Measurements from ENCODE around the gene CNTNAP2. TPM values are rescaled to one million over a fixed set of nuclear protein-coding genes. Genes with fewer than 3 reads are reported as not detected.

The CNTNAP2 gene
- total and polyA plus RNA-seq, 3 experiments from 2014 or later: not detected

DNA sequence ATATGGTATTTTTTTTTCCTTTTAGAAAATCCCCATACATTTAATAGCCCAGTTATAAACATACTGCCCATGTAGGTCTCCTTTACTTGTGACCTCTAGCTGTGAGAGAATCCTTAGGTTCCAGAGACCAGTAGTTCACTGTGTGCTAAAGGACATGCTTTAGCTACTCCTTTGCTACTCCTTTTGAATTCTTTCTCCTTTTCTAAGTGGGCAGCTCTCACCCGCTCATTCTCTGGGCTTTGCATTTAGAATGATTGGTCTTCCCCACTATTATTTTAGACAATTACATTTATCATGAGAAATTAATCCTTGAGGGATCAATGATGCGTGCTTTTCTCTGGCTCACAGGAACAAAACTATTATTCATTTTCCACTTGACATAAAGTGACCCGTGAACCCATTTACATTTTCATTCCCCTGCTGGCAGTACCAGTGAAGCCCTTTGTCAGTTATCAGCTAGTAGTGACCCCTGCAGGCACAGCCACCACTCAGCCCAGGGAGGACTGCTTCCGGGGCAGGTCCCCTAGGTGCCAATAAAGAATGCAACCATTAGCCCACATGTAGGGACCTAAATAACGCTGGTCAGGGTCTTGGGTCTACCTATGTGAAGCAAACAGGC lies 844.3 kb downstream of the CNTNAP2 start:
- Mint-ChIP-seq H3K4me1 (no peaks in the 10 kb centered on the region), H3K27me3 (no peaks in the 10 kb centered on the region), H3K9me3 (peaks cover 9 to 37% (median 14%) of the 10 kb centered on the region in 5 donors), H3K4me3 (no peak overlapping the region), H3K27ac (no peak overlapping the region), H3K36me3 (no peaks in the 10 kb centered on the region)
- POLR2A ChIA-PET: no interaction called here
- Histone ChIP-seq H3K27me3 (ENCODE audit: insufficient read depth, low read length, poor library complexity, severe bottlenecking) (no peaks in the 10 kb centered on the region), H3K4me1 (ENCODE audit: insufficient read depth, low read length) (no peaks in the 10 kb centered on the region), H3K36me3 (ENCODE audit: insufficient read depth, low read length) (no peaks in the 10 kb centered on the region), H3K9me3 (ENCODE audit: low read length) (no peaks in the 10 kb centered on the region), H3K27ac (ENCODE audit: low read depth, low read length) (no peak overlapping the region), H3K4me3 (ENCODE audit: low read length) (no peak overlapping the region)
- CTCF ChIA-PET: no interaction called here
- no peak for DNase-seq

- Mint-ChIP-seq H3K4me1 (no peaks in the 10 kb centered on the region), H3K9me3 (peaks cover 9 to 31% (median 14%) of the 10 kb centered on the region in 5 donors), H3K36me3 (no peaks in the 10 kb centered on the region), H3K4me3 (no peak overlapping the region), H3K27ac (no peak overlapping the region), H3K27me3 (no peaks in the 10 kb centered on the region)
- ChIA-PET POLR2A (no interaction called here), CTCF (no interaction called here)
- Histone ChIP-seq H3K4me1 (ENCODE audit: insufficient read depth, low read length) (no peaks in the 10 kb centered on the region), H3K27ac (ENCODE audit: low read depth, low read length) (no peak overlapping the region), H3K4me3 (ENCODE audit: low read length) (no peak overlapping the region), H3K9me3 (ENCODE audit: low read length) (no peaks in the 10 kb centered on the region), H3K27me3 (ENCODE audit: insufficient read depth, low read length, poor library complexity, severe bottlenecking) (no peaks in the 10 kb centered on the region), H3K36me3 (ENCODE audit: insufficient read depth, low read length) (no peaks in the 10 kb centered on the region)
- no peak for DNase-seq
These were observed 845.0 kb downstream of the CNTNAP2 start for GRCh38 chr7:146961617-146962016.

- H3K9me3 ChIP-seq (ENCODE audit: low read length): no peaks in the 10 kb centered on the region
- POLR2A ChIA-PET: interaction anchor here (0.7 kb wide), 1 partner anchor 39 kb away, joined by 3 read pairs; no protein-coding TSS in a partner anchor
- Mint-ChIP-seq H3K4me1 (no peaks in the 10 kb centered on the region), H3K27ac (peak overlapping the region in 1 of 8 donors; percentile 21), H3K36me3 (no peaks in the 10 kb centered on the region), H3K9me3 (peaks cover 0 to 15% (median 6%) of the 10 kb centered on the region in 5 donors), H3K27me3 (no peaks in the 10 kb centered on the region), H3K4me3 (no peak overlapping the region)
- H3K27ac ChIP-seq (ENCODE audit: low read depth, low read length): no peak overlapping the region
- H3K27me3 ChIP-seq (ENCODE audit: insufficient read depth, low read length, poor library complexity, severe bottlenecking): no peaks in the 10 kb centered on the region
- no peaks in the 10 kb centered on the region for H3K36me3 ChIP-seq (ENCODE audit: insufficient read depth, low read length)
- no peak overlapping the region for H3K4me3 ChIP-seq (ENCODE audit: low read length)
- no peaks in the 10 kb centered on the region for H3K4me1 ChIP-seq (ENCODE audit: insufficient read depth, low read length)
- DNase-seq: no peak
- CTCF ChIA-PET: interaction anchor here (0.5 kb wide), 1 partner anchor 648 kb away, joined by 3 read pairs; no protein-coding TSS in a partner anchor
These were observed 849.7 kb downstream of the CNTNAP2 start for GRCh38 chr7:146966274-146966673.

GRCh38 chr7:146982482-146982881 lies 865.9 kb downstream of the CNTNAP2 start:
- CTCF ChIA-PET: no interaction called here
- no peak overlapping the region for H3K27ac Mint-ChIP-seq
- POLR2A ChIA-PET: no interaction called here

DNA sequence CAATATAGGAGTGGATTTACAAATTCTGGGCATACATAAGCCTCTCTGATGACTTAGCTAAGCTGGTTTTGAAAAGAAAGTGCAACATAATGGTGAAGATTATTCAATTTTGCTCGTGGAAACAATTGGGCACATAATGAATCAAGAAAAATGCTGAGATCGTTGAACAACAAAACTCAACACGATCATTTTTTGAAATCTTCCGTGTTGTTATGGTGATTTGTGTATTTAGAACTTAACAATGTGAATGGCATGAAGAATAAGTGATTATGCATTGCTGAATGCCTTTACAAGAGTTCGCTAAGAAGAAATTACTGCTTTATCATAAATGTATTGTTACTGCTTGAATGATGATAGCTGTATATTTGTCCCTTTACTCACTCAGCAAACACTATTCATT lies 875.0 kb downstream of the CNTNAP2 start:
- CTCF ChIA-PET: no interaction called here
- no peak for DNase-seq
- Histone ChIP-seq H3K27ac (ENCODE audit: low read depth, low read length) (no peak overlapping the region), H3K27me3 (ENCODE audit: insufficient read depth, low read length, poor library complexity, severe bottlenecking) (no peaks in the 10 kb centered on the region), H3K4me3 (ENCODE audit: low read length) (no peak overlapping the region), H3K36me3 (ENCODE audit: insufficient read depth, low read length) (no peaks in the 10 kb centered on the region), H3K4me1 (ENCODE audit: insufficient read depth, low read length) (no peaks in the 10 kb centered on the region), H3K9me3 (ENCODE audit: low read length) (no peaks in the 10 kb centered on the region)
- Mint-ChIP-seq H3K27me3 (no peaks in the 10 kb centered on the region), H3K4me3 (no peak overlapping the region), H3K27ac (no peak overlapping the region), H3K9me3 (peaks cover 2 to 40% (median 10%) of the 10 kb centered on the region in 5 donors), H3K4me1 (no peaks in the 10 kb centered on the region), H3K36me3 (no peaks in the 10 kb centered on the region)
- POLR2A ChIA-PET: no interaction called here

More at GRCh38 chr7:146982482-146982881, 865.9 kb downstream of the CNTNAP2 start:
- Histone ChIP-seq H3K4me3 (ENCODE audit: low read length) (no peak overlapping the region), H3K27ac (ENCODE audit: low read depth, low read length) (no peak overlapping the region), H3K9me3 (ENCODE audit: low read length) (no peaks in the 10 kb centered on the region), H3K27me3 (ENCODE audit: insufficient read depth, low read length, poor library complexity, severe bottlenecking) (no peaks in the 10 kb centered on the region), H3K36me3 (ENCODE audit: insufficient read depth, low read length) (no peaks in the 10 kb centered on the region), H3K4me1 (ENCODE audit: insufficient read depth, low read length) (no peaks in the 10 kb centered on the region)
- Mint-ChIP-seq H3K4me1 (no peaks in the 10 kb centered on the region), H3K4me3 (no peak overlapping the region), H3K36me3 (no peaks in the 10 kb centered on the region), H3K27me3 (no peaks in the 10 kb centered on the region), H3K9me3 (peaks cover 3 to 26% (median 17%) of the 10 kb centered on the region in 5 donors)
- DNase-seq: no peak

DNA sequence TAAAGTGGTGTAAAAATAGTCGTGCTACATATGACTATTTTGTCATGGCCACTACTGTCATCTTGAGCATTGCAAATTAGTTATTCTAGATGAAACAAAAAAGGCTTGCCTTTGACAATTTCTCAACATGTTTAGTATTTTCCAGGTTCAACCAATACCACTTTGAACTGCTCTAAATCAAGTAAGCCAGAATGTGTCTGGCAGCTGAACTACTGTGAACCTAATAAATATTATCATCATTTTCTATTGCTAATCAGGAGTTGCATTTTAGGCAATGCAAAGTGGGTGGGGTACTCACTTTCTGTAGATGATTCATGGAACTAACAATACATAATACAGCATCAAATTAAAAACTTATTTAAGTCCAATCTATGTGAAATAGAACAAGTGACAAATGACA lies 877.2 kb downstream of the CNTNAP2 start:
- Histone ChIP-seq H3K27ac (ENCODE audit: low read depth, low read length) (no peak overlapping the region), H3K4me3 (ENCODE audit: low read length) (no peak overlapping the region), H3K9me3 (ENCODE audit: low read length) (no peaks in the 10 kb centered on the region), H3K4me1 (ENCODE audit: insufficient read depth, low read length) (no peaks in the 10 kb centered on the region), H3K27me3 (ENCODE audit: insufficient read depth, low read length, poor library complexity, severe bottlenecking) (no peaks in the 10 kb centered on the region), H3K36me3 (ENCODE audit: insufficient read depth, low read length) (no peaks in the 10 kb centered on the region)
- no peak overlapping the region for H3K4me3 Mint-ChIP-seq
- CTCF ChIA-PET: no interaction called here
- DNase-seq: no peak
- no peak overlapping the region for H3K27ac Mint-ChIP-seq
- H3K9me3 Mint-ChIP-seq: peaks cover 2 to 46% (median 14%) of the 10 kb centered on the region in 5 donors
- POLR2A ChIA-PET: no interaction called here
- H3K36me3 Mint-ChIP-seq: no peaks in the 10 kb centered on the region
- no peaks in the 10 kb centered on the region for H3K27me3 Mint-ChIP-seq
- no peaks in the 10 kb centered on the region for H3K4me1 Mint-ChIP-seq

DNA sequence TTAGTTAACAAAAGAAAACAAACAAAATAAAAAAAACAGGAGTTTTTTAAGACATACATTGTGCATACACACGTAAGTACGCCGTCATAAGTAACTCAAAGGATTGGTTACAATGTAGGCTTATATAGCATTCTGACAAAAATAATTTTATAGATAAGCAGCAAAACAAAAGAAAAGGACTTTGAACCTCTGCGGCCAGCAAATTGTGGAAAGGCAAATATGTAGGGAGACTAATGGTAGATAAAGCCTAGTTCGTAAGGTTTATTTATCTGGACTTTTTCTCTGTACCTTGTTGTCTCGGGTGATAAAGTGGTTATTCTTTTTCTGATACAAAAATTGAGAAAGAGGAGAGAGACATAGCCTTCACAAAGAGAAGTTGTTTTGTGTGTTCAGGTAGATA lies 891.9 kb downstream of the CNTNAP2 start:
- H3K4me1 Mint-ChIP-seq: no peaks in the 10 kb centered on the region
- H3K36me3 Mint-ChIP-seq: no peaks in the 10 kb centered on the region
- no peak overlapping the region for H3K27ac ChIP-seq (ENCODE audit: low read depth, low read length)
- H3K9me3 ChIP-seq (ENCODE audit: low read length): no peaks in the 10 kb centered on the region
- H3K27me3 Mint-ChIP-seq: no peaks in the 10 kb centered on the region
- CTCF ChIA-PET: no interaction called here
- DNase-seq: no peak
- no peaks in the 10 kb centered on the region for H3K4me1 ChIP-seq (ENCODE audit: insufficient read depth, low read length)
- no peak overlapping the region for H3K27ac Mint-ChIP-seq
- peaks cover 7 to 47% (median 13%) of the 10 kb centered on the region in 5 donors for H3K9me3 Mint-ChIP-seq
- H3K27me3 ChIP-seq (ENCODE audit: insufficient read depth, low read length, poor library complexity, severe bottlenecking): no peaks in the 10 kb centered on the region
- H3K4me3 Mint-ChIP-seq: no peak overlapping the region
- POLR2A ChIA-PET: no interaction called here
- H3K36me3 ChIP-seq (ENCODE audit: insufficient read depth, low read length): no peaks in the 10 kb centered on the region
- no peak overlapping the region for H3K4me3 ChIP-seq (ENCODE audit: low read length)

DNA sequence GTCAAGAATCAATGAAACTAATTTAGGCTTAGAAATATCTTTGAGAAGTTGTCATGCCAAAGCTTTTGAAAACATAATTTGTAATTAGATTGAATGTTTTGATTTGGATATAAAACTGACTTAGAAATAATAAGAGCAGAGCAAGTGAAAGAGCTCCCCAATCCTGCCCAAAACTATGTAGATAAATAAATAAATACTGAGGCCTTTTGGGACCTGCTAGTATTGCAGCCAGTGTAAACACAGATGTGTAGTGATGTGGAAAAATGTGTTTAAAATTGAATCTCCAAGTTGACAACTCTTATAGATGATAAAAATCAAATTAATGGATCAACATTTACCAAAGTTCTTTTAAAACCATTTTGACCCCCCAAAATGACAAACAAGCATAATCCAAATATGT lies 896.1 kb downstream of the CNTNAP2 start:
- Histone ChIP-seq H3K9me3 (ENCODE audit: low read length) (no peaks in the 10 kb centered on the region), H3K4me3 (ENCODE audit: low read length) (no peak overlapping the region), H3K36me3 (ENCODE audit: insufficient read depth, low read length) (no peaks in the 10 kb centered on the region), H3K4me1 (ENCODE audit: insufficient read depth, low read length) (no peaks in the 10 kb centered on the region), H3K27me3 (ENCODE audit: insufficient read depth, low read length, poor library complexity, severe bottlenecking) (no peaks in the 10 kb centered on the region), H3K27ac (ENCODE audit: low read depth, low read length) (no peak overlapping the region)
- POLR2A ChIA-PET: no interaction called here
- DNase-seq: no peak
- Mint-ChIP-seq H3K36me3 (no peaks in the 10 kb centered on the region), H3K4me3 (no peak overlapping the region), H3K4me1 (no peaks in the 10 kb centered on the region), H3K27ac (no peak overlapping the region), H3K9me3 (peaks cover 9 to 47% (median 15%) of the 10 kb centered on the region in 5 donors), H3K27me3 (no peaks in the 10 kb centered on the region)
- CTCF ChIA-PET: no interaction called here

Data from CD8-positive, alpha-beta memory T cell (primary cell).